ENCODE results near the gene RABGAP1L.

DNA sequence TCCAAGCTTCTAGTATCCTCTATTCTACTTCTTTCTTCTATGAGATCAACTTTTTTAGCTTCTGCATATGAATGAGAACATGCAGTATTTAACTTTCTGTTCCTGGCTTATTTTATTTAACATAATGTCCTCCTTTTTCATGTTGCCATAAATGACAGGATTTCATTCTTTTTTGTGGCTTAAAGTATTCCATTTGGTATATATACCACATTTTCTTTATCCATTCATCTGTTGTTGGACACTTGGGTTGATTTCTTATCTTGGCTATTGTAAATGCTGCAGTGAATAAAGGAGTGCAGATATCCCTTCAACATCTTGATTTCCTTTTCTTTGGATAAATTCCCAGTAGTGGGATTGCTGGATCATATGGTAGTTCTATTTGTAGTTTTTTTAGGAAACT, 498.1 kb downstream of the RABGAP1L start:
- TF ChIP-seq, protein P1, sequence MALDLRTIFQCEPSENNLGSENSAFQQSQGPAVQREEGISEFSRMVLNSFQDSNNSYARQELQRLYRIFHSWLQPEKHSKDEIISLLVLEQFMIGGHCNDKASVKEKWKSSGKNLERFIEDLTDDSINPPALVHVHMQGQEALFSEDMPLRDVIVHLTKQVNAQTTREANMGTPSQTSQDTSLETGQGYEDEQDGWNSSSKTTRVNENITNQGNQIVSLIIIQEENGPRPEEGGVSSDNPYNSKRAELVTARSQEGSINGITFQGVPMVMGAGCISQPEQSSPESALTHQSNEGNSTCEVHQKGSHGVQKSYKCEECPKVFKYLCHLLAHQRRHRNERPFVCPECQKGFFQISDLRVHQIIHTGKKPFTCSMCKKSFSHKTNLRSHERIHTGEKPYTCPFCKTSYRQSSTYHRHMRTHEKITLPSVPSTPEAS (tag by site-specific recombination; IDR thresholded peaks at IDR 0.05): no peak
- no peak for TF ChIP-seq KLF10 (tag by site-specific recombination; IDR thresholded peaks at IDR 0.05)

Measured in HEK293 (cell line).